PC-9 (cell line): ENCODE results near the gene SORD.

Experiments
- EZH2 ChIP-seq: fragments of 200-600 bp; sonication (generic); IDR thresholded peaks from 2 replicates; pipeline ENCODE4 v1.8.0; 2017; ENCODE audit warnings: antibody characterized with exemption, low read depth
- TF ChIP-seq, protein P1 (sequence below): fragments of 200-600 bp; sonication (generic); conservative IDR thresholded peaks from 2 replicates; pipeline ENCODE4 v1.6.1; 2017; ENCODE audit warnings: mixed run types, antibody characterized with exemption, mild to moderate bottlenecking, moderate library complexity

GRCh38 chr15:45114076-45114750 is 91.2 kb downstream of the SORD start, which contains the start of the genes DUOX2 and DUOXA2:
- TF ChIP-seq, protein P1, sequence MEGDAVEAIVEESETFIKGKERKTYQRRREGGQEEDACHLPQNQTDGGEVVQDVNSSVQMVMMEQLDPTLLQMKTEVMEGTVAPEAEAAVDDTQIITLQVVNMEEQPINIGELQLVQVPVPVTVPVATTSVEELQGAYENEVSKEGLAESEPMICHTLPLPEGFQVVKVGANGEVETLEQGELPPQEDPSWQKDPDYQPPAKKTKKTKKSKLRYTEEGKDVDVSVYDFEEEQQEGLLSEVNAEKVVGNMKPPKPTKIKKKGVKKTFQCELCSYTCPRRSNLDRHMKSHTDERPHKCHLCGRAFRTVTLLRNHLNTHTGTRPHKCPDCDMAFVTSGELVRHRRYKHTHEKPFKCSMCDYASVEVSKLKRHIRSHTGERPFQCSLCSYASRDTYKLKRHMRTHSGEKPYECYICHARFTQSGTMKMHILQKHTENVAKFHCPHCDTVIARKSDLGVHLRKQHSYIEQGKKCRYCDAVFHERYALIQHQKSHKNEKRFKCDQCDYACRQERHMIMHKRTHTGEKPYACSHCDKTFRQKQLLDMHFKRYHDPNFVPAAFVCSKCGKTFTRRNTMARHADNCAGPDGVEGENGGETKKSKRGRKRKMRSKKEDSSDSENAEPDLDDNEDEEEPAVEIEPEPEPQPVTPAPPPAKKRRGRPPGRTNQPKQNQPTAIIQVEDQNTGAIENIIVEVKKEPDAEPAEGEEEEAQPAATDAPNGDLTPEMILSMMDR: no peak
- no peak for TF ChIP-seq EZH2
